GM19372 (cell line): ENCODE data around the gene CAMTA1.
"Not testable (repeated sequence)": the region's sequence is repeated elsewhere in the genome, so short reads cannot be mapped to it uniquely, and the experiment has no call there.

Experiments
- ATAC-seq: cut with Tn5 transposase; IDR thresholded peaks from one replicate; pipeline ENCODE4 v1.9.1; 2021; ENCODE audit warnings: mild to moderate bottlenecking, low read depth, moderate library complexity; ENCODE audit not compliant: unreplicated experiment

The CAMTA1 gene

GRCh38 chr1:6899621-6900020 lies 114.4 kb downstream of the CAMTA1 start:
- ATAC-seq, result no peak

- no peak for ATAC-seq
Observed at GRCh38 chr1:6902153-6902552, 116.9 kb downstream of the CAMTA1 start.

GRCh38 chr1:6904476-6905170 lies 119.4 kb downstream of the CAMTA1 start:
- ATAC-seq, result no peak

- ATAC-seq, result no peak
Observed at GRCh38 chr1:6905331-6905730, 120.1 kb downstream of the CAMTA1 start.

- no peak for ATAC-seq
Observed at GRCh38 chr1:6905790-6906189, 120.5 kb downstream of the CAMTA1 start.

GRCh38 chr1:6906783-6907182 lies 121.5 kb downstream of the CAMTA1 start:
- ATAC-seq, result no peak

- no peak for ATAC-seq
Observed at GRCh38 chr1:6907201-6907600, 121.9 kb downstream of the CAMTA1 start.

GRCh38 chr1:6907676-6908434 lies 122.6 kb downstream of the CAMTA1 start:
- no peak for ATAC-seq

- ATAC-seq, result no peak
Observed at GRCh38 chr1:6909401-6909800, 124.1 kb downstream of the CAMTA1 start.

GRCh38 chr1:6909857-6910256 lies 124.6 kb downstream of the CAMTA1 start:
- no peak for ATAC-seq

- no peak for ATAC-seq
Observed at GRCh38 chr1:6911021-6911941, 126.0 kb downstream of the CAMTA1 start.

- no peak for ATAC-seq
Observed at GRCh38 chr1:6911974-6912373, 126.7 kb downstream of the CAMTA1 start.

- no peak for ATAC-seq
Observed at GRCh38 chr1:6912518-6912917, 127.3 kb downstream of the CAMTA1 start.

GRCh38 chr1:6913086-6913485 lies 127.8 kb downstream of the CAMTA1 start:
- ATAC-seq, result no peak

- no peak for ATAC-seq
Observed at GRCh38 chr1:6914706-6915105, 129.5 kb downstream of the CAMTA1 start.

GRCh38 chr1:6915999-6916565 lies 130.8 kb downstream of the CAMTA1 start:
- no peak for ATAC-seq

- no peak for ATAC-seq
Observed at GRCh38 chr1:6917067-6917466, 131.8 kb downstream of the CAMTA1 start.

- ATAC-seq, result no peak
Observed at GRCh38 chr1:6918186-6918924, 133.1 kb downstream of the CAMTA1 start.

- ATAC-seq, result no peak
Observed at GRCh38 chr1:6918925-6919511, 133.8 kb downstream of the CAMTA1 start.

GRCh38 chr1:6921506-6921905 lies 136.3 kb downstream of the CAMTA1 start:
- ATAC-seq, result not testable (repeated sequence)
